ENCODE data around the gene ZNF575.
"Not testable (repeated sequence)": the region's sequence is repeated elsewhere in the genome, so short reads cannot be mapped to it uniquely, and the experiment has no call there.

Gene ZNF575

DNA sequence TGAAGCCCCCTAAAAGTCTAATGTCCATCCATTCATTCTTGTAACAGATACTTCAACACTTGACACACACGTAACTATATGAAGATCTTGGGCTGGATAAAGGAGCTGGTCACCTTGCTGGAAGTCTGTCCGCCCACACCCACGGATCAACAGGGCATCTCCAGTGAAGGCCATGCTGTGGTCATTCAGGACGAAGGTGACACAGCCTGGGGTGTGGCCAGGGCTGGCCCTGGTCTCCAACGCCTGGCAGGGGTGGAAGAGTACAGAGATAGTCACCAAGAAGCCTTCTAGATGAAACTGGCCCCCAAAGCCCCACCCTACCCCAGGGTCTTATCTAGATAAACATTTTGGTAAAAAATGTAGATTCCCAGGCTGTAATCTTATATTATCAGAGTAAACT is 21.7 kb upstream of the ZNF575 start:
- no peak for DNase-seq
- Histone ChIP-seq H3K27me3 (replicated peaks) (no peaks in the 10 kb centered on the region), H3K4me3 (ENCODE audit: low read depth, low read length) (no peak overlapping the region), H3K36me3 (replicated peaks) (peaks cover 14% of the 10 kb centered on the region), H3K27ac (no peak overlapping the region)
- TF ChIP-seq, protein P1, sequence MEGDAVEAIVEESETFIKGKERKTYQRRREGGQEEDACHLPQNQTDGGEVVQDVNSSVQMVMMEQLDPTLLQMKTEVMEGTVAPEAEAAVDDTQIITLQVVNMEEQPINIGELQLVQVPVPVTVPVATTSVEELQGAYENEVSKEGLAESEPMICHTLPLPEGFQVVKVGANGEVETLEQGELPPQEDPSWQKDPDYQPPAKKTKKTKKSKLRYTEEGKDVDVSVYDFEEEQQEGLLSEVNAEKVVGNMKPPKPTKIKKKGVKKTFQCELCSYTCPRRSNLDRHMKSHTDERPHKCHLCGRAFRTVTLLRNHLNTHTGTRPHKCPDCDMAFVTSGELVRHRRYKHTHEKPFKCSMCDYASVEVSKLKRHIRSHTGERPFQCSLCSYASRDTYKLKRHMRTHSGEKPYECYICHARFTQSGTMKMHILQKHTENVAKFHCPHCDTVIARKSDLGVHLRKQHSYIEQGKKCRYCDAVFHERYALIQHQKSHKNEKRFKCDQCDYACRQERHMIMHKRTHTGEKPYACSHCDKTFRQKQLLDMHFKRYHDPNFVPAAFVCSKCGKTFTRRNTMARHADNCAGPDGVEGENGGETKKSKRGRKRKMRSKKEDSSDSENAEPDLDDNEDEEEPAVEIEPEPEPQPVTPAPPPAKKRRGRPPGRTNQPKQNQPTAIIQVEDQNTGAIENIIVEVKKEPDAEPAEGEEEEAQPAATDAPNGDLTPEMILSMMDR (IDR thresholded peaks at IDR 0.05; ENCODE audit: low read depth, low read length, missing control alignments) = no peak
- in situ Hi-C loops (cut with HindIII; ENCODE audit: low pct_ligation_motif_present, low sequenced_read_pairs) = no loop called here

DNA sequence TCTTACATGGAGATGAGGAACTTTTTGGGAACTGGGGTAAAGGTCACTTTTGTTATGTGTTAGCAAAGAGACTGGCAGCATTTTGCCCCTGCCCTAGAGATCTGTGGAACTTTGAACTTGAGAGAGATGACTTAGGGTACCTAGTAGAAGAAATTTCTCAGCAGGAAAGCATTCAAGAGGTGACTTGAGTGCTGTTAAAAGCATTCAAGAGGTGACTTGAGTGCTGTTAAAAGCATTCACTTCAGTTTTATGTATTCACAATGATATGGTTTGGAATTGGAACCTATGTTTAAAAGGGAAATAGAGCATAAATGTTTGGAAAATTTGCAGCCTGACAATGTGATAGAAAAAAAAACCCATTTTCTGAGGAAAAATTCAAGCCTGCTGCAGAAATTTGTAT is 20.6 kb upstream of the ZNF575 start:
- H3K27me3 ChIP-seq (replicated peaks); in situ Hi-C loops (cut with HindIII; ENCODE audit: low pct_ligation_motif_present, low sequenced_read_pairs); H3K27ac ChIP-seq; DNase-seq; H3K4me3 ChIP-seq (ENCODE audit: low read depth, low read length): not testable (repeated sequence)
- peaks cover 14% of the 10 kb centered on the region for H3K36me3 ChIP-seq (replicated peaks)

DNA sequence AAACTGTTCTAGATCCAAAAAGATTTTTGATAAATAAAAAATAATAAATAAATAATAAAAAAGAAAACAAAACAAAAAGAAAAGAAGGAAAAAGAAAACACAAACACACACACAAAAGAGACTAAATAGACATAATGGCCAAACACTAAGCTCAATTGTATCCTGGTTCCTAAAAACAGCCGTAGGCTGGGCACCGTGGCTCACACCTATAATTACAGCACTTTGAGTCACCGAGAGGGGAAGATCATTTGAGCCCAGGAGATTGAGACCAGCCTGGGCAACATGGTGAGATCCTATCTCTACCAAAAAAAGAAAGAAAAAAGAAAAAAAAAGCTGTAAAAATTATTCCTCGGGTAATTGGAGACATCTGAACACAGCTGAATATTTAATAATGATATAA is 14.9 kb upstream of the ZNF575 start:
- DNase-seq = no peak
- TF ChIP-seq, protein P1 (IDR thresholded peaks at IDR 0.05; ENCODE audit: low read depth, low read length, missing control alignments) = no peak
- Histone ChIP-seq H3K27me3 (replicated peaks) (no peaks in the 10 kb centered on the region), H3K4me3 (ENCODE audit: low read depth, low read length) (no peak overlapping the region), H3K36me3 (replicated peaks) (no peaks in the 10 kb centered on the region), H3K27ac (no peak overlapping the region)
- in situ Hi-C loops (cut with HindIII; ENCODE audit: low pct_ligation_motif_present, low sequenced_read_pairs) = no loop called here

DNA sequence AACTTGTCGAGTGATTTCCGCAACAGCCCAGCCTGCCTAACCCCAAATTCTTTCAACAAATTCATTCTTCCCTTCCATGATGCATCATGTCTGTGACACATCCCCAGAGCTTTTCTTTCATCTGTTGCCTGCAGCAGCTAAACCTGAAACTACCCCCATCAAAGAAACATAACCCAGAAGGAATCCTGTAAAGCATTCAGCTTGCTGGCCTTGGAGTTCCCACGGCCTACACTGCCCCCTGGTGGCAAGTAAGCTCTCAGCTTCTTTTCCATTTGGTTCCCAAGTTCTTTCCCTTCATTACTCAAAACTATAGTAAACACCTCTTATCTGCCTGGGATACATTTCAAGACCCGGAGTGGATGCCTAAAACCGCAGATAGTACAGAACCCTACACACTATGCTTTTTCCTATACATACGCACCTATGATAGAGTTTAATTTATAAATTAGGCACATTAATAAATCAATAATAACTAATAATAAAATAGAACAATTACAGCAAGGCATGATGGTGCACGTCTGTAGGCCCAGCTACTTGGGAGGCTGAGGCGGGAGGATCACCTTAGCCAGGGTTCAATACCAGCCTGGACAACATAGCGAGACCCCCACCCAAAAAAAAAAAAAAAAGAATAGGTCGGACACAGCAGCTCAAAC is 13.4 kb upstream of the ZNF575 start:
- Histone ChIP-seq H3K36me3 (replicated peaks) (no peaks in the 10 kb centered on the region), H3K27ac (peak overlapping the region; percentile 37), H3K27me3 (replicated peaks) (no peaks in the 10 kb centered on the region), H3K4me3 (ENCODE audit: low read depth, low read length) (no peak overlapping the region)
- in situ Hi-C loops (cut with HindIII; ENCODE audit: low pct_ligation_motif_present, low sequenced_read_pairs) = no loop called here
- TF ChIP-seq, protein P1 (IDR thresholded peaks at IDR 0.05; ENCODE audit: low read depth, low read length, missing control alignments) = peak; percentile 92
- DNase-seq = peak; percentile 83

DNA sequence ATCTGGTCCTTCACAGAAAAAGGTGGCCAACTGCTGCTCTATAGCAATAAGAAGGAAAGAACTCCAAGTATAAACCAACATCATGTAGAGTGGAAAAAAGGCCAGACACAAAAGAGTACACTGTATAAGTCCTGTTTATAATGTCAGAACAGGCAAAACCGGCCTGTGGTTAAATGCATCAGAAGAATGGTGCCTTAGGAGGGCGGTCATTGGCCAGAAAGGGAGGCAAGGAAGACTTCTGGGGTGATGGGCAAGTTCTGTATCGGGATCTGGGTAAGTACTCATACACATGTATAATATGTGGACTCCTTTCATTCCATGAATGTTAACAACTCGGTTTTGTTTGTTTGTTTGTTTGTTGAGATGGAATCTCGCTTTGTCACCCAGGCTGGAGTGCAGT is 10.1 kb upstream of the ZNF575 start:
- Histone ChIP-seq H3K36me3 (replicated peaks) (no peaks in the 10 kb centered on the region), H3K27ac (no peak overlapping the region), H3K27me3 (replicated peaks) (no peaks in the 10 kb centered on the region), H3K4me3 (ENCODE audit: low read depth, low read length) (no peak overlapping the region)
- no peak for DNase-seq
- TF ChIP-seq, protein P1 (IDR thresholded peaks at IDR 0.05; ENCODE audit: low read depth, low read length, missing control alignments) = no peak
- in situ Hi-C loops (cut with HindIII; ENCODE audit: low pct_ligation_motif_present, low sequenced_read_pairs) = no loop called here

DNA sequence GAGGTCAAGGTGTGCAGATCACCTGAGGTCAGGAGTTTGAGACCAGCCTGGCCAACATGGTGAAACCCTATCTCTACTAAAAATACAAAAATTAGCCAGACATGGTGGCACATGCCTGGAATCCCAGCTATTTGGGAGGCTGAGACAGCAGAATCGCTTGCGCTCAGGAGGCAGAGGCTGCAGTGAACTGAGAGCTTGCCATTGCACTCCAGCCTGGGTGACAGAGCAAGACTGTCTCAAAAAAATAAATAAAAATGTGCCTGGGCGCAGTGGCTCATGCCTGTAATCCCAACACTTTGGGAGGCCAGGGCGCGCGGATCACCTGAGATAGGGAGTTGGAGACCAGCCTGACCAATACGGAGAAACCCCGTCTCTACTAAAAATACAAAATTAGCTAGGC is 9.3 kb upstream of the ZNF575 start:
- H3K36me3 ChIP-seq (replicated peaks); H3K27ac ChIP-seq; H3K4me3 ChIP-seq (ENCODE audit: low read depth, low read length); in situ Hi-C loops (cut with HindIII; ENCODE audit: low pct_ligation_motif_present, low sequenced_read_pairs); H3K27me3 ChIP-seq (replicated peaks); DNase-seq: not testable (repeated sequence)

Measured in brain microvascular endothelial cell (primary cell).